Stimulated activated CD4-positive, alpha-beta T cell treated with anti-CD3 and anti-CD28 coated beads, TNF-alpha, amount 100 ng/mL, for 4 hours (primary cell): ENCODE data around the gene SLC16A3.

Source experiments
- DNase-seq, 3 experiments: peaks; one replicate each; pipeline ENCODE4 v3.0.0-alpha.2; 2020; ENCODE audit warnings: low read depth in 3 of 3

SLC16A3 gene

GRCh38 chr17:82287013-82287867 lies 58.4 kb downstream of the SLC16A3 start:
- no peak for DNase-seq

- no peak for DNase-seq
Measured at GRCh38 chr17:82287868-82288801, 59.3 kb downstream of the SLC16A3 start.
